Vagina (tissue), 2 donors: ENCODE measurements around the gene HNRNPC.

Experiments used
- CTCF ChIP-seq, 3 experiments: fragments of 450-650 bp in 2 of 3; fragments of 200-600 bp in 1 of 3; sonication (generic) in 1 of 3; IDR thresholded peaks; one replicate each; pipeline ENCODE4 v1.5.1; 2017 to 2019; ENCODE audit warnings: antibody characterized with exemption in 3 of 3, mild to moderate bottlenecking in 2 of 3, moderate library complexity in 2 of 3
- POLR2AphosphoS5 ChIP-seq, 2 donors: sonication (generic); formaldehyde crosslinking; IDR thresholded peaks; one replicate each; pipeline ENCODE4 v1.9.0; 2017; ENCODE audit warnings: antibody characterized with exemption in 2 of 2, mild to moderate bottlenecking in 2 of 2, low read depth in 1 of 2; ENCODE audit not compliant: insufficient read depth in 1 of 2

- TF ChIP-seq CTCF (IDR thresholded peaks at IDR 0.05) (no peak), POLR2AphosphoS5 (IDR thresholded peaks at IDR 0.05; ENCODE audit: insufficient read depth in 1 of 2, low read depth in 1 of 2) (no peak)
These were observed 62.2 kb downstream of the HNRNPC start for GRCh38 chr14:21206753-21207684.
